ENCODE results near the gene SND1. TPM values are rescaled to one million over a fixed set of nuclear protein-coding genes. Genes with fewer than 3 reads are reported as not detected.
A peak's percentile ranks its signal among the peaks of the same experiment; 100 is the strongest.

Gene SND1
- total RNA-seq, 1 experiment from 2014 or later: 139 TPM

DNA sequence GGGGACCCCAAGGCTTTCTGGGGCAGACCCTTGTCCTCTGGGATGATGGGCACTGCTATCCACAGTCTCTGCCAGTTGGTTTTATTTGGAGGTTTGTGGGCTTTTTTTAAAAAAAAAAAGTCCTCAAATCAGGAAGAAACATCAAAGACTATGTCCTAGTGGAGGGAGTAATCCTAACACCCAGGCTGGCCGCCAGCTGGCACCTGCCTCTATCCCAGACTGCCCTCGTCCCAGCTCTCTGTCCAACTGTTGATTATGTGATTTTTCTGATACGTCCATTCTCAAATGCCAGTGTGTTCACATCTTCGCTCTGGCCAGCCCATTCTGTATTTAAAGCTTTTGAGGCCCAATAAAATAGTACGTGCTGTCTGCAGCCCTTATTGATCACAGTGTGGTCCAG, 440.2 kb downstream of the SND1 start:
- TF ChIP-seq EZH2phosphoT487 (IDR thresholded peaks at IDR 0.05; ENCODE audit: borderline replicate concordance, low read length): no peak
- TF ChIP-seq, protein P1, sequence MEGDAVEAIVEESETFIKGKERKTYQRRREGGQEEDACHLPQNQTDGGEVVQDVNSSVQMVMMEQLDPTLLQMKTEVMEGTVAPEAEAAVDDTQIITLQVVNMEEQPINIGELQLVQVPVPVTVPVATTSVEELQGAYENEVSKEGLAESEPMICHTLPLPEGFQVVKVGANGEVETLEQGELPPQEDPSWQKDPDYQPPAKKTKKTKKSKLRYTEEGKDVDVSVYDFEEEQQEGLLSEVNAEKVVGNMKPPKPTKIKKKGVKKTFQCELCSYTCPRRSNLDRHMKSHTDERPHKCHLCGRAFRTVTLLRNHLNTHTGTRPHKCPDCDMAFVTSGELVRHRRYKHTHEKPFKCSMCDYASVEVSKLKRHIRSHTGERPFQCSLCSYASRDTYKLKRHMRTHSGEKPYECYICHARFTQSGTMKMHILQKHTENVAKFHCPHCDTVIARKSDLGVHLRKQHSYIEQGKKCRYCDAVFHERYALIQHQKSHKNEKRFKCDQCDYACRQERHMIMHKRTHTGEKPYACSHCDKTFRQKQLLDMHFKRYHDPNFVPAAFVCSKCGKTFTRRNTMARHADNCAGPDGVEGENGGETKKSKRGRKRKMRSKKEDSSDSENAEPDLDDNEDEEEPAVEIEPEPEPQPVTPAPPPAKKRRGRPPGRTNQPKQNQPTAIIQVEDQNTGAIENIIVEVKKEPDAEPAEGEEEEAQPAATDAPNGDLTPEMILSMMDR (conservative IDR thresholded peaks at IDR 0.05; ENCODE audit: low read depth, low read length): no peak
- no peak for TF ChIP-seq EZH2 (IDR thresholded peaks at IDR 0.05; ENCODE audit: low read length, unreplicated experiment)
- peaks cover 12% of the 10 kb centered on the region; the same call in 1 of the 2 replicates for H3K36me3 ChIP-seq (ENCODE audit: low read depth, low read length)

DNA sequence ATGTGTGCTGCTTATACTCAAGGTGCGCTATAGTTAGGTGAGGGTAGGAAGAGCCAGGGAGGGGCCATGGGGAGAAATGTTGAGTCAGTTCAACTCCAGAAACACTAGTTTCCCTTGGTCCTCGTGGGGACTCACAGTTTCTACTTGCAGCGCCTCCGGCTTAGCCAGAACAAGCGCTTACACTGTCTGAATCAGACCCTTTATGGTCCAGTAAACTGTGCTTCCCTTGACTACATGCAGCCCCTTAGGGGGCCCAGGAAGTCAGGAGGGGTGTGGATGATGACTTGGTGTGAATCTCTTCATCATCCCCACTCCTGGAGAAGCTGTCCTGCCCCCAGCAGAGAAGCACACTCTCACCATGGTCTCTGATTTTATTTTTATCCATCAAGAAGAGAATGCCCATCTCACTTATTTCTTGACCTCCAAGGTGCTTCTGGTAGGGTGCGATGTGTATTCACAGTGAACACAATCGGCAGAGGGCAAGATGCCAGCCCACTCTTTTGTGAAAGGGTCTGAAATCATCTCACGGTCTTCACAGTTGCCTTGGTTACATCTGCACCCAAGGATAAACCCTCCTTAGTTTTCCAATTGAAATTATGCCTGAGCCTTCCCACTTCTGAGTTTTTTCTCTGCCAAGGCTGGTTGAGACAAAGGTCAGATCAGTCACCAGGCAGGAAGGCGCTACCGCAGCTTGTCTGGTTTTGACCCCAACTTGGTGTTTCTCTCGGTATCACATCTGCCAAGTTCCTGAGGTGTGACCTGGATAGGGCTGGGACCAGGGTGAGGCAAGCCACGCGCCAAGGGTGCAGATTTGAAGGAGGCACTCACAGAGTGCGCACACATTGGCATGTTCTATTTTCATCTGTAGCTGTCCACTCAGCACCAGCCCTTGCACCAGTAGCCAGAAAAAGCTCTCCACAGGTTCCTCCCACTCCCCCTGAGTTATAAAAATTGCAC, 441.9 kb downstream of the SND1 start:
- intact Hi-C loops (cut with micrococcal nuclease): no loop called here
- no peak overlapping the region for H3K4me2 ChIP-seq (ENCODE audit: low read length)
- no peaks in the 10 kb centered on the region for H3K4me1 ChIP-seq (ENCODE audit: insufficient read depth, low read length)
- peaks cover 12% of the 10 kb centered on the region; the same call in 1 of the 2 replicates for H3K36me3 ChIP-seq (ENCODE audit: low read depth, low read length)
- no TSS peak for BruUV-seq (replicated peaks)
- ATAC-seq (no peak), DNase-seq (no peak)
- TF ChIP-seq, protein P1 (conservative IDR thresholded peaks at IDR 0.05; ENCODE audit: low read depth, low read length): no peak
- no peak for TF ChIP-seq EZH2phosphoT487 (IDR thresholded peaks at IDR 0.05; ENCODE audit: borderline replicate concordance, low read length)
- TF ChIP-seq EZH2 (IDR thresholded peaks at IDR 0.05; ENCODE audit: low read length, unreplicated experiment): no peak
- no peaks in the 10 kb centered on the region for H3K79me2 ChIP-seq (ENCODE audit: low read length)
- H3K9me3 ChIP-seq (ENCODE audit: low read length): no peaks in the 10 kb centered on the region
- no peaks in the 10 kb centered on the region for H4K20me1 ChIP-seq (ENCODE audit: low read length)
- H2AFZ ChIP-seq (ENCODE audit: low read length): no peak overlapping the region
- no peaks in the 10 kb centered on the region for H3K27me3 ChIP-seq (ENCODE audit: low read length)
- H3F3A ChIP-seq (ENCODE audit: low read length, unreplicated experiment): no peaks in the 10 kb centered on the region
- H3K27ac ChIP-seq (ENCODE audit: low read length): no peak overlapping the region
- H3K4me3 ChIP-seq (ENCODE audit: low read length): no peak overlapping the region
- ChIA-PET CTCF (no interaction called here), POLR2A (ENCODE audit: unreplicated experiment) (no interaction called here)
- no peaks in the 10 kb centered on the region for H3K9me2 ChIP-seq (replicated peaks; ENCODE audit: low read length)
- H3K9ac ChIP-seq (ENCODE audit: low read length): no peak overlapping the region

More for the DNA sequence above, 440.2 kb downstream of the SND1 start:
- Histone ChIP-seq H3K79me2 (ENCODE audit: low read length) (no peaks in the 10 kb centered on the region), H4K20me1 (ENCODE audit: low read length) (no peaks in the 10 kb centered on the region), H3K9me3 (ENCODE audit: low read length) (no peaks in the 10 kb centered on the region), H3K4me3 (ENCODE audit: low read length) (no peak overlapping the region), H2AFZ (ENCODE audit: low read length) (no peak overlapping the region), H3K4me2 (ENCODE audit: low read length) (no peak overlapping the region), H3K9ac (ENCODE audit: low read length) (no peak overlapping the region), H3K27me3 (ENCODE audit: low read length) (no peaks in the 10 kb centered on the region), H3K9me2 (replicated peaks; ENCODE audit: low read length) (no peaks in the 10 kb centered on the region), H3F3A (ENCODE audit: low read length, unreplicated experiment) (no peaks in the 10 kb centered on the region), H3K27ac (ENCODE audit: low read length) (no peak overlapping the region), H3K4me1 (ENCODE audit: insufficient read depth, low read length) (no peaks in the 10 kb centered on the region)
- POLR2A ChIA-PET (ENCODE audit: unreplicated experiment): no interaction called here
- CTCF ChIA-PET: no interaction called here
- no peak for DNase-seq
- ATAC-seq: no peak
- intact Hi-C loops (cut with micrococcal nuclease): no loop called here
- TSS peak; percentile 38 for BruUV-seq (replicated peaks)

DNA sequence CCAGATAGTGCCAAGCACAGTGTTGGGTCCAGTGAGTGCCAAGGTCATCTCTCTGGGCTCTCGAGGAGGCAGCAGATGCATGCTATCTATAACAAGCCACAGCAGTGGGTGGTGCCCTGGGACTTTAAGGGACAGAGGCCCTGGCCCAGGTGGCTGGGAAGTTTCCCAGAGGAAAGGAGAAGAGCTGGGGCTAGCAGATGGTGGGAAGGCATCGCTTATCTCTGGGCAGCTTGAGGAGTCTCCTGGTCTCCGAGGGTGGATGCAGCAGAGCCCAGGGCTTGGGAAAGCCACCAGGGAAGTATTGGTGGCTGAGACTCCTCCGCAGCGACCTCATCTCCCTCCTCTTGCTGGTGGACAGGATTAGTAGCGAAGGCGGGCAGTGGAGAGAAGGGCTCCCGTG, 442.7 kb downstream of the SND1 start:
- CTCF ChIA-PET: no interaction called here
- Histone ChIP-seq H3F3A (ENCODE audit: low read length, unreplicated experiment) (no peaks in the 10 kb centered on the region), H3K9me3 (ENCODE audit: low read length) (no peaks in the 10 kb centered on the region), H3K4me3 (ENCODE audit: low read length) (no peak overlapping the region), H3K27ac (ENCODE audit: low read length) (no peak overlapping the region), H3K9me2 (replicated peaks; ENCODE audit: low read length) (no peaks in the 10 kb centered on the region), H3K36me3 (ENCODE audit: low read depth, low read length) (peaks cover 12% of the 10 kb centered on the region; the same call in 1 of the 2 replicates), H2AFZ (ENCODE audit: low read length) (no peak overlapping the region), H3K9ac (ENCODE audit: low read length) (no peak overlapping the region), H3K27me3 (ENCODE audit: low read length) (no peaks in the 10 kb centered on the region), H4K20me1 (ENCODE audit: low read length) (no peaks in the 10 kb centered on the region), H3K79me2 (ENCODE audit: low read length) (no peaks in the 10 kb centered on the region), H3K4me2 (ENCODE audit: low read length) (no peak overlapping the region), H3K4me1 (ENCODE audit: insufficient read depth, low read length) (no peaks in the 10 kb centered on the region)
- POLR2A ChIA-PET (ENCODE audit: unreplicated experiment): no interaction called here
- intact Hi-C loops (cut with micrococcal nuclease): no loop called here
- BruUV-seq (replicated peaks): no TSS peak
- ATAC-seq (no peak), DNase-seq (no peak)
- TF ChIP-seq, protein P1 (conservative IDR thresholded peaks at IDR 0.05; ENCODE audit: low read depth, low read length): no peak
- TF ChIP-seq EZH2phosphoT487 (IDR thresholded peaks at IDR 0.05; ENCODE audit: borderline replicate concordance, low read length): no peak
- no peak for TF ChIP-seq EZH2 (IDR thresholded peaks at IDR 0.05; ENCODE audit: low read length, unreplicated experiment)

All from PC-3 (cell line).